Suprapubic skin (tissue), 3 donors: ENCODE measurements around the gene ITSN1.

ENCODE experiments used
- CTCF ChIP-seq, 2 donors: fragments of 200-600 bp in 1 of 2; fragments of 450-650 bp in 1 of 2; sonication (generic) in 1 of 2; IDR thresholded peaks; one replicate each; pipeline ENCODE4 v1.5.1; 2016 to 2019; ENCODE audit warnings: antibody characterized with exemption in 2 of 2, mild to moderate bottlenecking in 1 of 2, moderate library complexity in 1 of 2
- POLR2A ChIP-seq, 2 donors: fragments of 450-650 bp; IDR thresholded peaks; one replicate each; pipeline ENCODE4 v1.6.1; 2017; ENCODE audit warnings: antibody characterized with exemption in 2 of 2, mild to moderate bottlenecking in 2 of 2, moderate library complexity in 2 of 2

- TF ChIP-seq POLR2A (IDR thresholded peaks at IDR 0.05) (no peak), CTCF (IDR thresholded peaks at IDR 0.05) (no peak)
Observed at GRCh38 chr21:33647587-33647986, 5.3 kb downstream of the ITSN1 start.
